Activated naive CD4-positive, alpha-beta T cell treated with Interleukin-2 at 50 U/mL for 16 hours (primary cell): ENCODE measurements around the gene TRMT6.

Source experiments
- DNase-seq: peaks from one replicate; pipeline ENCODE4 v3.0.0-alpha.2; 2020

The TRMT6 gene

DNA sequence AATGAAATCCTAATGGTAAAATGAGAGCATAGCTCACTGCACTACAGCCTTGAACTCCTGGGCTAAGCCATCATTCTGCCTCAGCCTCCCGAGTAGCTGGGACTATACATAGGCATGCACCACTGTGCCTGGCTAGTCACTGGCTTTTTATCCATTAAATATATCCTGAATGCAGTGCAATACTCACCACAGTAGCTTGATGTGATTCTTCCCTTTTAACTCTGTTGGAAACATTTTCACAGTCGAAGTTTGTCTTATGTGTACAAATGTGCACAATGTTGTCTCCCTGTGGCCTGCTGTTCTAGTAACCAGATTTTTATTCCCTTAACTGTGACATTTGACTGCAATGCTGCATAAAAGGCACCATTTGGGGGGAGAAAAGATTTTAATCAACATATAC is 56.7 kb downstream of the TRMT6 start:
- no peak for DNase-seq

- no peak for DNase-seq
These were observed 57.3 kb downstream of the TRMT6 start for GRCh38 chr20:5893052-5893451.

DNA sequence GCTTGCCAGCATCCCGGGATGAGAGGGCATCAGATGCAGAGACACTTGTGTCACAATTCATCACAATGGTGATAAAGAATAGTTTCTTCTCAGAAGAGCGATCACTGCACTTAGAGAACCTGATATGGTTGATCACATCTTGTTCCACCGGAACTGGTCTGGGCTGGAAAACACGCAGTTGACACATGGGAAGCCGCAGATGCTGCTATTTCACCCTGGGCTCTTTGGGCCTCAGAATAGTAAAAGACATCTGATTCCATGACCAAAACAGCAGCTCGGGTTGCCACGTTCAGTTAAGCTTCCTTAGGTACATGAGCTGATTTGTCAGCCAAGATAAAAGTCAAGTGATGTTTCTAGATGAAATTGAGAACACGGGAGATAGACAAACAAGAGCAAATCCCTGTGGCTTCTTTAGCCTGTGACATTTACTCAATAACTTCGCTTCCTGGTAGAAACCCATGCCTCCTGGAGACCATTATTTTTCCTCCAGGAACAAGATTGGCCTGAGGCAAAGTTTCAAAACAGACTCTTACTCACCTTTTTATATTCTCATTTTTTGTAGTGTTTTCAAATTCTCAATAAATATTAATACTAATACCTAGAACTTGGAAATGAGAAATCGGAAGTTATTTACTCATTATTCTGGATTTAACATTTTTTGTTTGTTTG is 59.4 kb downstream of the TRMT6 start:
- no peak for DNase-seq

- no peak for DNase-seq
These were observed 62.3 kb downstream of the TRMT6 start for GRCh38 chr20:5888041-5888440.

- DNase-seq: no peak
These were observed 62.9 kb downstream of the TRMT6 start for GRCh38 chr20:5887386-5887785.
